GM19238 (cell line): Measurements from ENCODE around the gene C19orf44.
"Not testable (repeated sequence)": the region's sequence is repeated elsewhere in the genome, so short reads cannot be mapped to it uniquely, and the experiment has no call there.

ENCODE experiments used
- DNase-seq: peaks from one replicate; pipeline ENCODE4 v3.0.0; 2011; ENCODE audit warnings: low spot score; ENCODE audit not compliant: insufficient read length

C19orf44 gene

DNA sequence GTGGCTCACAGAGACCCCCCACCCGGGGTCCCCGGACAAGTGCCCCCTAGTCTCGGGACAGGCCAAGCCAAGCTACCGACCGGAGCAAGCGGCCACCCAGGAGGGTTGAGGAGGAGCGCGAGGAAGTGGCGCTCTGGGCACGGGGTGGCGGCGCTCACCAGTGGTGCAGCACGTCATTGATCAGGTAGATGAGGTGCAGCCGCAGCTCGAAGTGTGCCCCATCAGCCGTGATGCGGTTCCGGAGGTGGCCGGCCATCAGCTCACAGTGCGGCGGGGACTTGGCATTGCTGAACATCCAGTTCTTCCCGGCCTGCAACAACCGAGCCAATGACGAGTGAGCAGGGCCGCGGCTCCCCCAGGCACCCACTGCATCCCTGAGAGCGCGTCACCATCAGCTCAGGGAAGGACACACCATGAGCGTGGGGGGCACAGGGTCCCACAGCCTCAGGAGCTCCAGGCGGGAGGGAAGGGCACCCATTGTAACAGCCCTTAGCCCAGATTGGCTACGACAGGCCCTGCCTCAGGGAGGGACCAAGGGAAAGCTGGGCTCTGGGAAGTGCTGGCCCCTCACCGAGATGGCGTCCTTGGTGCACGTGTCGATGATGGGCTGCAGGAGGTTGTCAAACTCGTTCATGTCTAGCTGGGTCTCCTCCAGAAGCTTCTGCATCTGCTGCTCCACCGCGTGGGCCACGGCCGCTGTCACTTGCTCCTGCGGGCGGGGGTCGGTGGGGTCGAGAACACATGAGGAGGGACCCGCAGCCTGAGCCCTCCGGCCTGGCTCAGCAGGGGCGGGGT is 36.4 kb downstream of the C19orf44 start:
- no peak for DNase-seq

GRCh38 chr19:16535381-16535780 is 39.2 kb downstream of the C19orf44 start:
- DNase-seq: no peak

GRCh38 chr19:16536130-16536529 is 39.9 kb downstream of the C19orf44 start:
- DNase-seq: no peak

- no peak for DNase-seq
Measured at GRCh38 chr19:16537111-16537510, 40.9 kb downstream of the C19orf44 start.

- DNase-seq: no peak
Measured at GRCh38 chr19:16540948-16541347, 44.8 kb downstream of the C19orf44 start.

- no peak for DNase-seq
Measured at GRCh38 chr19:16541526-16542044, 45.4 kb downstream of the C19orf44 start.

DNA sequence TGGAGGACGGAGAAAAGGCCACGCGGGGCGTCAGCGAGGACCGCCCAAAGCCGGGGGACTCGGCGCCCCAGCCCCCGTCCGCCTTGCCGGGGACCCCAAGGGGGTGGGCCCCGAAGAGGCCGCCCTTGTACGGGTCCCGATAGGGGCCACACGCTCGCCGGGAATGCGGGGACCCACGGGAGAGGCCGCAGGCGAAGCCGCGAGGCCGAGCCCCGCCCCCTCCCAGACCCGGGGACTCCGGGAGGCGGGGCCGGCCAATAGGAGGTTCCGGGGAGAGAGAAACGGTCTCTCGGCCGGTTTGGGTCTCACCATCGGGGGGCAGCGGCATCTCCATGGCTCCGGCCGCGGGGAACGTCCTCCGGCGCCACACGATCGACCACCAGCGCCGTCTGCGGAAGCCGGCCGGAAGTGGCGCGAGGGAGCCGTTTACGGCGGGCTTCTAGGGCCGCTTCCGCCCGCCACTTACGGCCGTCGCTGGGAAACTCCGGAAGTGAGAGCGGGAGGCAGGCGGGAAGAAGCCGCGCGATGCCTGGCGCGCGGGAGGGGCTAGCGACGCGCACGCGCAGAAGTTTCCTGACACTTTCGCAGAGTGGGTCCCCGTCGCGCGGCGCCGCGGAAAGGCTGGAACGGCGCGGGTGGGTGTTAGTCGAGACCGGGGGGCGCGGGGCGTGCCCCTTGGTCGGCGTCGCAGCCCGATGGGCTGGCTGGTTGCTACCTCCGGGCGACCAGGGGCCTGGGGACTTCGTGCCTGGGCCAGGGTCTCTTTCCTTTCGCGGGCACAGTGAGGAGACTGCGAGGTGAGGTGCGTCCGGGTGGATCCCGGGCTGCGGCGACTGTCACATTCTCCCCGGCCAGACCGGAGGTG is 46.1 kb downstream of the C19orf44 start, which contains the start of gene CHERP:
TSS of gene CHERP (minus strand) at position 393 of the 865 bp plus-strand sequence. CDS start at position 334, 59 bp downstream.
- DNase-seq: peak; percentile 89

- no peak for DNase-seq
Measured at GRCh38 chr19:16542910-16543472, 46.8 kb downstream of the C19orf44 start.

- DNase-seq: not testable (repeated sequence)
Measured at GRCh38 chr19:16543734-16544133, 47.5 kb downstream of the C19orf44 start.

GRCh38 chr19:16544473-16545231 is 48.5 kb downstream of the C19orf44 start:
- DNase-seq: no peak

DNA sequence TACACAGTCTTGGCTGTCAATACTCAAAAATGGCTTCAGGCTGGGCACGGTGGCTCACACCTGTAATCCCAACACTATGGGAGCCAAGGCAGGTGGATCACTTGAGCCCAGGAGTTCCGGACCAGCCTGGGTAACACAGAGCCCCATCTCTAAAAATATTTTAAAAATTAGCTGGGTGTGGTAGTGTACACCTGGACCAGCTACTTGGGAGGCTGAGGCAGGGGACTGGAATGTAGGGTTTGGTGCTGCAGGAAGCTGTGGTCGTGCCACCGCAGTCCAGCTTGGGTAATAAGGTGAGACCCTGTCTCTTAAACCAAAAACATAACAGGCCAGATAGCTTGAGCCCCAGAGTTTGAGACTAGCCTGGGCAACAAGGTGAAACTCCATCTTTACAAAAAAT is 52.8 kb downstream of the C19orf44 start:
- DNase-seq: no peak

DNA sequence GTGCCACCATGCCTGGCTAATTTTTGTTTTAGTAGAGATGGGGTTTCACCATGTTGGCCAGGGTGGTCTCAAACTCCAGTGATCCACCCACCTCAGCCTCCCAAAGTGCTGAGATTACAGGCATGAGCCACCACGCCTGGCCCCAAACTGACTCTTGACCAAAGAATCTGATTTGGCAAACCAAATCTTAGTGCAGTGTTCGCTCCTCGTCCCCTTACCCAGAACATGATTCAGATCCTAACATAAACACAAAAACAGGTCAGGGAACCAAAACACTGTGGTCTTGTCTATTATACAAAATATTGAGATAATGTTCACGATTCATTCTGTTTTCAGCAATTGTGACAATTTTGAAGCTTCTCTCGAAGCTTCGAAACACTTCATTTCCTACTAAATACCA is 55.7 kb downstream of the C19orf44 start:
- not testable (repeated sequence) for DNase-seq

DNA sequence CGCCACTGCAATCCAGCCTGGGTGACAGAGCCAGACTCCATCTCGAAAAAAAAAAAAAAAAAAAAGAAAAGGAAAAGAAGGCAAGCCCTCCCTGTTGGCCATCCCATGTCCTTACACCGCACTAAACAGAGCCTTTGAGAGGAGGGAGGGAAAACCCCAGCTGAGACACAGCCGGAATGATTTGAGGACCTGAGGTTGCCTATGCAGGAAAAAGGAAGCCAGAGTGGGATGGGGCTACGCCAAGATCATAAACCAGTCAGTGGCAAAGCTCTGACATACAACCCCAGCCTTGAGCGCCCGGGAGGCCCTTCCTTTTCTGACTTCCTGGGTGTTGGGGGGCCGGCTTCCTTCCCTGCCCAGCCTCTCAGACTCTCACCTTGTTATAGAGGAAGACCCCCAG is 58.6 kb downstream of the C19orf44 start:
- no peak for DNase-seq

DNA sequence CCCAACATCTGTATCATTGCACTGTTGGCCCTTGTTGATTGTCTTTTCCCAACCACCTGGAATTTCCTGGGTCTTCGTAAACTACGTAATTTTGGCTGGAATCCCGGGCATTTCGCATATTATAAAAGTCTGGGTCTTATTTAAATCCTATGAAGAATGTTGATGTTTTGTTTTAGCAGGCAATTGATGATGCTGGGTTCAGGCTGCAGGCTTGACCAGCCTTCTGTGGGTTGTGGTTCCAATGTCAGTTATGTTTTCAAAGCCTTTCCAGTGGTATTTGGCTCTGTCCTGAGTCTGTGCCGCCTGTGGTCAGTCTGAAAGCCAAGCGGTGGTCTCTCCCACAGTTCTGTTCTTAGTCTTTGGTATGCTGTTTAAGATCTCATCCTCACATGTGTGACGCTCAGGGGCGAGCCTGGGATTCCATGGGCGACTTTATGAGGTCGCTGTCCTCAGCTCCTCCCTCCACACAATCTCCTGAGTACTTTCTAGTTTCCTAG is 63.6 kb downstream of the C19orf44 start:
- no peak for DNase-seq

GRCh38 chr19:16561382-16561781 is 65.2 kb downstream of the C19orf44 start:
- no peak for DNase-seq

DNA sequence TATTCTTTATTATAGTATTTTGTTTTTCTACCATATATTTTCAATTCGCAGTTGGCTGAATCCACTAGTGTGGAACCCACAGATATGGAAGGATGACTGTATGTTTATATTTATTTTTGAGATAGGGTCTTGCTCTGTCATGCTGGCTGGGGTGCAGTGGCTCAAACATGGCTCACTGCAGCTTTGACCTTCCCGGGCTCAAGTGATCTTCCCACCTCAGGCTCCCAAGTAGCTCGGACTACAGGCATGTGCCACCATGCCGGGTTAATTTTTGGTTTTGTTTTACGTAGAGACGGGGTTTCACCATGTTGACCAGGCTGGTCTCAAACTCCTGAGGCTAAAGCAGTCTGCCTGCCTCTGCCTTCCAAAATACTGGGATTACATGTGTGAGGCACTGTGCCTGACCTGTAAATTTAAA is 66.4 kb downstream of the C19orf44 start:
- DNase-seq: no peak

DNA sequence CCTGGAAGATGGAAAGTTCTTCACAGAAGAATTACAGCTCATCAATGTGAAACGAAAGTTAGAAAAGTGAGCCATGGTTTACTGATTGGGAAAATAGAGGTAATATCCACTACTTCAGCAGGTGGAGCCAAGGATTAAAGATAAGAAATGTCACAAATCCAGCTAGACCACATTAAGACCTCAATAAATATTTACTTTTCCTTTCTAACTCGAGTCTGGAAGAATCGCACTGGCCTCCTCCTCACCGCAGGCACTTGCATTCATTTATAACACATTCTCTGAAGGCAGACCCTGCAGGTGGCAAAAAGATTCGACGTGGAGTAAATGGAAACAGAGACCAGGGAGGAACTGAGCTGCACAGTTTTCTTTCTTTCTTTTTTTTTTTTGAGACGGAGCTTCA is 68.6 kb downstream of the C19orf44 start:
- DNase-seq: no peak

GRCh38 chr19:16566161-16566560 is 70.0 kb downstream of the C19orf44 start:
- DNase-seq: no peak

DNA sequence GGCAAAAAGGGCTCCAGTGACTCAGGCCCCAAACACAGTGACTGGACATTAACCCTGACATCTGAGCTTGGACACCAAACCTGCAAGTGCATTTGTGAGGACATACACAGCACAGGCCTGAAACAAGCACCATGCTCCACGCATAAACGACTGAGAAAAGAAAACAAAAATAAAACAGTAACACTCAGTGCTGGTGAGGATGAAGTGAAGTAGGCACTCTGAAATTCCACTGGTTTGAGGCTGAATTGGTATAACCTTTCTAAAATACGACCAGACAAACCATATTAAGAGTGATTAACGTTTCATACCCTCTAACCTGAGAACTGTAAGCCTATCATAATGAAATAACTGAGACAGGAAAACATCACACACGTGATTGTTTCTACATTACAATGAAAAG is 70.5 kb downstream of the C19orf44 start:
- DNase-seq: no peak

GRCh38 chr19:16569609-16570320 is 73.6 kb downstream of the C19orf44 start:
- no peak for DNase-seq
